NCI-H1105 (cell line): Measurements from ENCODE around the gene PSPN.
"Not testable (repeated sequence)": the region's sequence is repeated elsewhere in the genome, so short reads cannot be mapped to it uniquely, and the experiment has no call there.

Experiments used
- DNase-seq: peaks from one replicate; lab custom pipeline; 2025; lab: John Stamatoyannopoulos, UW

The PSPN gene

DNA sequence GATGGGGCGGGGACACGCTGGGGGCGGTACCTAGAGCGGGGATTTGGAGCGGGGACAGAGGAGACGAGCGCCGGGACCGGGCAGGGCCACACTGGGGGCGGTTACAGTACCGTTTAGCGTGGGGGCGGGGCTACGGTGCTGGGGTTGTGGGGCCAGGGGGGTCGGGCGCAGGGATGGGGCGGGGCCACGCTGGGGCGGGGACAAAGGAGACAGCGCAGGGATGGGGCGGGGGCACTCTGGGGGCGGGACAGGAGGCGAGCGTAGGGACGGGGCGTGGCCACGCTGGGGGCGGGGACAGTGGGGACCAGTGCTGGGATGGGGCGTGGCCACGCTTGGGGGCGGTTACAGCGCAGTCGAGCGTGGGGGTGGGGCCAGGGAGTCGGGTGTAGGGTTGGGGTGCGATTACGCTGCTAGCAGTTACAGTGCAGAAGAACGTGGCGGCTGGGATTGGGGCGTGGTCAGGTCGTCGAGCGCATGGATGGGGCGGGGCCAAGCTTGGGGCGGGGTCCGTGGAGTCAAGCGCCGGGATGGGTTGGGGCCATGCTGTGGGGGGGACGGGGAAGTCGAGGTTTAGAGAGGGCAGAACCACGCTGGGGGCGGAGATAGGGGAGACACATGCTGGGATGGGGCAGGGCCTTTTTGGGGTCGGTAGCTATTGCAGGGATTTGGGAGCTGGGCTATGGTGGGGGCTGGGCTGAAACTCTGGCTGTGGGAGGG, 2.5 kb downstream of the PSPN start:
- DNase-seq, result peak; percentile 97

DNA sequence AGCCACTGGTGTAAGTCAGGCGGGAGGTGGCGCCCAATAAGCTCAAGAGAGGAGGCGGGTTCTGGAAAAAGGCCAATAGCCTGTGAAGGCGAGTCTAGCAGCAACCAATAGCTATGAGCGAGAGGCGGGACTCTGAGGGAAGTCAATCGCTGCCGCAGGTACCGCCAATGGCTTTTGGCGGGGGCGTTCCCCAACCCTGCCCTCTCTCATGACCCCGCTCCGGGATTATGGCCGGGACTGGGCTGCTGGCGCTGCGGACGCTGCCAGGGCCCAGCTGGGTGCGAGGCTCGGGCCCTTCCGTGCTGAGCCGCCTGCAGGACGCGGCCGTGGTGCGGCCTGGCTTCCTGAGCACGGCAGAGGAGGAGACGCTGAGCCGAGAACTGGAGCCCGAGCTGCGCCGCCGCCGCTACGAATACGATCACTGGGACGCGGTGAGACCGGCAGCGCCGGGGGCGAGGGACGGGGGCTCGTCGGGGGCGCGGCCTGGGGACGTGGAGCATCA, 3.1 kb downstream of the PSPN start, which contains the start of gene ALKBH7:
Gene ALKBH7 (plus strand): TSS at position 201 of the 502 bp plus-strand sequence. CDS start 27 bp downstream, at position 228.
- DNase-seq, result peak; percentile 99

DNA sequence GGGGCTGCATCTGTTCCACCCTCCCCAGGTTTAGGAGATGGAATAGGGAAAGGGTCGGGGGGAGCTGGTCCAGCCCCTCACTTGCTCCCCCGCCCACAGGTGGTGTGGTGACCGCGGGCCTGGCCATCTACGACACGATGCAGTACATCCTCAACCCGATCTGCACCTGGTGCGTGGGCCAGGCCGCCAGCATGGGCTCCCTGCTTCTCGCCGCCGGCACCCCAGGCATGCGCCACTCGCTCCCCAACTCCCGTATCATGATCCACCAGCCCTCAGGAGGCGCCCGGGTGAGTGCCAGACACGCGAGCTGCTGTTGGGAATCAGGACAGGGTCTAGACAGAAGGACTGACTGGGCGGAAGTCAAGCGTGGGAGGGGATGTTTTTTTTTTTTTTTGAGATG, 11.4 kb downstream of the PSPN start:
- DNase-seq, result no peak

DNA sequence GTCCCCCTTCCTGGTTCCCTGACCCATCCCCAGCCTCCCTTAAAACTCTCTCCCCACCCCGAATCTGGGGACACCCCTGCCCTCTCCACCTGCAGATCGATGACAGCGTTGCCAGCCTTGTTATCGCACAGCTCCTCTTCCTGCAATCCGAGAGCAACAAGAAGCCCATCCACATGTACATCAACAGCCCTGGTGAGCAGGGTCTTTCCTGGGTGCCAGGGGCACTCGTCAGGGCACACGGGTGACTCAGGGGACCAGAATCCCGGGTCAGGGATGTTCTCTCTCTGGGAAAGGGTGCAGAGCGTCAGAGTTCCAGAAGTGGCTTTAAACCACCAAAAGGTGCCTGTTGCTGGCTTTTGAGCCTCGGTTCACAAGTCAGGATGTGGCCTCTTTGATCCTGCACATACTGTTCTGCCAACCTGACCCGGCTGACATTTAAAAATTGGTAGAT, 13.4 kb downstream of the PSPN start:
- no peak for DNase-seq

DNA sequence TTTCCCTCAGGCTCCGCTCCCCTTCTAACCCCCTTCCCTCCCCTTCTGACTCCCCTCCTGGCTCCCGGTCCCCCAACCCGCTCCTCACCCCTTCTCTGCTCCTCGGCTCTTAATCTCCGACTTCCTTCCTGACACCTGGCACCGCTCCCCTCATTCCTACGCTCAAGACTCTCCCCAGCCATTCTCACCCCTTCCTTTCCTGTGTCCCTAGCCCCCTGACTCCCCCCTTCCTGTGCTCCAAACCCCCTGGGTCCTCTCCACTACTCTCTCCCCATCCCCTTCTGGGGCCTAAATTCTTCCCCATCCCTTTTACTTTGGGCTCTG, 13.7 kb downstream of the PSPN start:
- DNase-seq, result no peak

DNA sequence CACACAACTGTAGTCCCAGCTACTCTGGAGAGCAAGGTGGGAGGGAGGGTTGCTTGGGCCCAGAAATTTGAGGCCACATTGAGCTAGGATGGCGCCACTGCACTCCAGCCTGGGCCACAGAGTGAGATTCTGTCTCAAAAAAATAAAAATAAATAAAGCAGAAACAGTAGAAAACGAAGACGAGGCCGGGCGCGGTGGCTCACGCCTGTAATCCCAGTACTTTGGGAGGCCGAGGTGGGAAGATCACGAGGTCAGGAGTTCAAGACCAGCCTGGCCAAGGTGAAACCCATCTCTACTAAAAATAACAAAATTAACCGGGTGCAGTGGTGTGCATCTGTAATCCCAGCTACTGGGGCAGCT, 14.9 kb downstream of the PSPN start:
- not testable (repeated sequence) for DNase-seq

DNA sequence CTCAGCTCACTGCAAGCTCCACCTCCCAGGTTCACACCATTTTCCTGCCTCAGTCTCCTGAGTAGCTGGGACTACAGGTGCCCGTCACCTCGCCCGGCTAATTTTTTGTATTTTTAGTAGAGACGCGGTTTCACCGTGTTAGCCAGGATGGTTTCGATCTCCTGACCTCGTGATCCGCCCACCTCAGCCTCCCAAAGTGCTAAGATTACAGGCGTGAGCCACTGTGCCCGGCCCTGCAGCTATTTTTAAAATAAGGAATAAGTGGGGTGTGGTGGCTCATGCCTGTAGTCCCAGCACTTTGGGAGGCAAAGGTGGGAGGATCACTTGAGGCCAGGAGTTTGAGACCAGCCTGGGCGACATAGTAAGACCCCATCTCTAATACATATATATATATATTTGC, 15.3 kb downstream of the PSPN start:
- not testable (repeated sequence) for DNase-seq

DNA sequence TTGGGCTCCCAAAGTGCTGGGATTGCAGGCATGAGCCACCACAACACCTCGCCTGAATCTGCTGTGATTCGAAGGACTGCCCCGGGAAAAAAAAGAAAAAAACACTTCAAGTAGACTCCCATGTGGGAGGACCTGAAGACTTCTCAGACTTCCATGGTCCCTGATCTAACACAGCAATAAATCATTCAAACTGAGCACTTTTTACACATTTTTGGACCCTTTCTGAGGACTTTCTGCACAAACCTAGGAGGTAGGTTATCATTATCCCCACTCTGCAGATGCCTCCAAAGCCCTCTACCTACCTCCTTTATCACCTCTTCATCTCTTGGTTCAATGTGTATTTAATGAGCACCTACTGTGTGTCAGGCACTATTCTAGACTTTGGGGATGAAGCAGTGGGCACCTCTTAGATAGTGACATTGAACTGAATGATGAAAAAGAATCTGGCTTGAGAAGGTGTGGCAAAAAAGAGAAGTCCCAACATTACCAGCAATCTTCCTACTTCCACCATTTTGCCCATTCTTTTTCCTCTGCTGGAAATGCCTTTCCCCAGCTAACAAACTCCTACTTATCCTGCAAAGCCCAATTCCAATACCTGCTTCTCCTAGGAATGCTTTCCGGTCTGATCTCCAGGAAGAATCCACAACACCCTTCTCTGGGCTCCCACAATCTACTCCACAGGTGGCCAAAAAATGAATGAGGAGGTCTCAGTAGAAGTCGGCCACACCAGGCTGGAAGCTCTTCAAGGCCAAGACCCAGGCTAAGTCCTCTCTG, 16.0 kb downstream of the PSPN start:
- no peak for DNase-seq

DNA sequence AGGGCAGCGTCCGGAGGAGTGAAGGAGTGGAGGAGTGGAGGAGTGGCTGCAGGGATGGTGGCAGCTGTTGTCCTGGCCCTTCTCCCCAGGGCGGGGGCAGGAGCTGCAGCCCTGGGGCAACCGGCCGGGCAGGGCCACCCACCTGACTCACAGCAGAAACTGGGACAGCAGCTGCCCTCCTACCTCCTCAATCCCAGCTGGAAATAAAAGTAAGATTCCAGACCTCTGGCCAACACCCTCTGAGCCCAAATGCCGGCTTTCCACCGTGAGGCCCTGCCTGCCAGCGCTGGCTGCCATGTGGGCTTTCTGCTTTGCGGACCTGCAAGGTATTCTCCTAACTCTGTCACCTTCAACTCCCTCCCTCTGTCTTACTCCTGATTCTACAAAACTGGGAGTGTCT, 17.7 kb downstream of the PSPN start:
- DNase-seq, result no peak

DNA sequence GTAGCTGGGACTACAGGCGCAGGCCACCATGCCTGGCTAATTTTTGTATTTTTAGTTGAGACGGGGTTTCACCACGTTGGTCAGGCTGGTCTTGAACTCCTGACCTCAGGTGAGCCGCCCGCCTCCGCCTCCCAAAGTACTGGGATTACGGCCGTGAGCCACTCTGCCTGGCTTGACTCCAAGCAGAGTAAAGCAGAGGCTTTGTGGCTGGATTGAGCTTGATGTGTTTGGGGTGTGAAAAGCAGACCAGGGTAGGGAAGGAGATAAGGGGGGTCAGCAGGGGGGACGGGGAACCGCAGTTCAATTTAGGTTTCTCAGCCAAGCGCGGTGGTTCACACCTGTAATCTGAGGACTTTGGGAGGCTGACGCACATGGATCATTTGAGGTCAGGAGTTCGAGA, 18.6 kb downstream of the PSPN start:
- no peak for DNase-seq

DNA sequence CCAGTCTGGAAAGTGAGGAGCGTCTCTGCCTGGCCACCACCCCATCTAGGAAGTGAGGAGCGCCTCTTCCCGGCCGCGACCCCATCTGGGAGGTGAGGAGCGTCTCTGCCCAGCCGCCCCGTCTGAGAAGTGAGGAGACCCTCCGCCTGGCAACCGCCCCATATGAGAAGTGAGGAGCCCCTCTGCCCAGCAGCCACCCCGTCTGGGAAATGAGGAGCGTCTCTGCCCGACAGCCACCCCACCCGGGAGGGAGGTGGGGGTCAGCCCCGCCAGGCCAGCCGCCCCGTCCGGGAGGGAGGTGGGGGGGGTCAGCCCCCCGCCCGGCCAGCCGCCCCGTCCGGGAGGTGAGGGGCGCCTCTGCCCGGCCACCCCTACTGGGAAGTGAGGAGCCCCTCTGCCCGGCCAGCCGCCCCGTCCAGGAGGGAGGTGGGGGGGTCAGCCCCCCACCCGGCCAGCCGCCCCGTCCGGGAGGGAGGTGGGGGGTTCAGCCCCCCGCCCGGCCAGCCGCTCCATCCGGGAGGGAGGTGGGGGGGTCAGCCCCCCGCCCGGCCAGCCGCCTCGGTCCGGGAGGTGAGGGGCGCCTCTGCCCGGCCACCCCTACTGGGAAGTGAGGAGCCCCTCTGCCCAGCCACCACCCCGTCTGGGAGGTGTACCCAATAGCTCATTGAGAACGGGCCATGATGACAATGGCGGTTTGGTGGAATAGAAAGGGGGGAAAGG, 20.3 kb downstream of the PSPN start:
- not testable (repeated sequence) for DNase-seq

DNA sequence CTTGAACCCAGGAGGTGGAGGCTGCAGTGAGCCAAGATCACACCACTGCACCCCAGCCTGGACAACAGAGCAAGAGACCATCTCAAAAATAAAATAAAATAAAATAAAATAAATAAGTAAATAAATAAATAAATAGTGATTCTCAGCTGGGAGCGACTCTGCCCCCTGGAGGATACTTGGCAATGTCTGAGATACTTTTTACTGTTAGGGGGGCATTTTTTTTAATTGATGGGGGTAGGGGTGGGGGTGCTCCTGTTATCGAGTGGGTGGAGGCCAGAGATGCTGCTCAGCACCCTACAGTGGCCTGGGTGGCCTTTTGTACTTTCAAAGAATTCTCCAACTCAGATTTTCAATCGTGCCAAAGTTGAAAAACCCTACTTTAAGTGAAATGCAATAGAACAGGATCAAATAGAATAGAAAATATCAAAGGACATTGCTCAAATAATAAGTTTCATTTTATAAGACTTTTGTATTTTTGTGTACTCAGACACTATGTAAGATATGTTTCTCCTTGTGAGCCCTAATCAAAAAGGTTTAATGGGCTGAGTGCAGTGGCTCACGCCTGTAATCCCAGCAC, 21.5 kb downstream of the PSPN start:
- no peak for DNase-seq

DNA sequence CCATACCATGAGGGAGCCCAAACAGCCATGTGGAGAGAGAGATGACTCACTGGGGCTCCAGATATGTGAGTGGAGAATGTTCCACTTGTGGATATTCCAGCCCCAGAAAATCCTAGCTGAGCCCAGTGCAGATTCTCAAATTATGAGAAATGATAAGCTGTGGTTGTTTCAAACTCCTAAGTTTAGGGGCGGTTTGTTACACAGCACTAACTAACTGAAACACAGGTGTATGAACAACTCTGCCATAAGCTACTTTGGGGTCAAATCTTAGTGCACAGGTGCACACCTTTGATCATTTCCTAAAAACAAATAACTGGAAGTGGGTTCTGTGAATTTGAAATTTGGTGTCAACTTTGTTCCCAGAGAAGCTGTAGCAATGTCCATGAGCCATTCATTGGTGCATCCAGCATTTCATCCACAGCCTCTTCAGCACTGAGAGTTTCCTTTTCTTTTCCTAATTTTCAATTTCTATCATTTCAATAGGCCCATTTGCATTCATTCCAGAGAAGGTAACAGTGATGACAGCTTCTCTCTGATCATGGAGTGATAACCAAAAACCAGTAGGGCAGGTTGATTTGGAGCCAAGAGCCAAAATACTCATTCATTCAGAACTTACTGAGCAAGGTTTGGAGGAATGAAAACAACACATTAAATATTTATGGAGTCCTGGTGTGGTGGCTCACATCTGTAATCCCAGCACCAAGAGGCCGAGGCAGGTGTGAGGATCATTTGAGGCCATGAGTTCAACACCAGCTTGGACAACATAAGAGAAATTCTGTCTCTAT, 23.2 kb downstream of the PSPN start:
- DNase-seq, result no peak

DNA sequence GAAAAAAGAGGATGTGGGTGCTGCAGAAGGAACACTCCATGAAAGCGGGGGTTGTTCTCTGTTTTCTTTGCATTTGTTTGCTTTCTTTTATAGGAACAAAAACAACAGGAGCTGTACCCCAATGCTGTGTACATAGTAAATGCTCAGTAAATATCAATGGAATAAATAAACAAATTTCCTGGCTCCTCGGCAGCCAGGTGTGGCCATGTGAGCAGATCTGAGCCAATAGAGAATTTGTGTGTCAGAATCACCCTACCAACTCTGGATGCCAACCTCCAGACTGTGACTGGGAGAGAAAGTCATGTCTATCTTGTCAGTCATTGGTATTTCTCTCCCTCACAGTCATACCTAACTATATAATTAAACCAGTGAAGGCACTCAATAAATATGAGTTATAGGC, 25.0 kb downstream of the PSPN start:
- no peak for DNase-seq

DNA sequence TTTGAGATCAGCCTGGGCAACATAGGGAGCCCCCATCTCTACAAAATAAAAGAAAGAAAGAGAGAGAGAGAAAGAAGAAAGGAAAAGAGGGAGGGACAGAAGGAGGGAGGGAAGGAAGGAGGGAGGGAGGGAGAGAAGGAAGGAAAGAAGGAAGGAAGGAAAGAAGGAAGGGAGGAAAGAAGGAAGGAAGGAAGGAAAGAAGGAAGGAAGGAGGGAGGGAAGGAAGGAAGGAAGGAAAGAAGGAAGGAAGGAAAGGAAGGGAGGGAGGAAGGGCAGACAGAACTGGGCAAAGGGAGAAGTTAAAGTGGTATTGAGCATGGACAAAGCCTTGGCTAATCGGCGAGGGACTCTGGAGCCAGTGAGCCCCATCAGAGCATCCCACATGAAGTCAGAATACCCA, 26.5 kb downstream of the PSPN start:
- not testable (repeated sequence) for DNase-seq

DNA sequence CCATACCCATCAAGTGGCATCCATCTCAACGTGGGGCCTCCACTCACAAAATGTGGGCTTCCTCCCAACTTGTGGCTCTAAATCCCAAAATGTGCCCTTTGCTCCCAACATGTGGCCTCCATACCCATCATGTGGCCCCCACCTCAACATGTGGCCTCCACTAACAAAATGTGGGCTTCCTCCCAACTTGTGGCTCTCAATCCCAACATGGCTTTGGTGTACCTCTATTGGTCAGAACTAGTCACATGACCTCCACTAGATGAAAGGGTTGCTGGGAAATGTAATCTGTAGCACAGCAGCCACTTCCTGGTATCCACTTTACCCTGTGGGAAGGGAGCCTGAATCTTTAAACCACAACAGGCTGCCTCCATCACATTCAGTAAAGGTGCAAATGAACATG, 32.3 kb downstream of the PSPN start:
- DNase-seq, result no peak

DNA sequence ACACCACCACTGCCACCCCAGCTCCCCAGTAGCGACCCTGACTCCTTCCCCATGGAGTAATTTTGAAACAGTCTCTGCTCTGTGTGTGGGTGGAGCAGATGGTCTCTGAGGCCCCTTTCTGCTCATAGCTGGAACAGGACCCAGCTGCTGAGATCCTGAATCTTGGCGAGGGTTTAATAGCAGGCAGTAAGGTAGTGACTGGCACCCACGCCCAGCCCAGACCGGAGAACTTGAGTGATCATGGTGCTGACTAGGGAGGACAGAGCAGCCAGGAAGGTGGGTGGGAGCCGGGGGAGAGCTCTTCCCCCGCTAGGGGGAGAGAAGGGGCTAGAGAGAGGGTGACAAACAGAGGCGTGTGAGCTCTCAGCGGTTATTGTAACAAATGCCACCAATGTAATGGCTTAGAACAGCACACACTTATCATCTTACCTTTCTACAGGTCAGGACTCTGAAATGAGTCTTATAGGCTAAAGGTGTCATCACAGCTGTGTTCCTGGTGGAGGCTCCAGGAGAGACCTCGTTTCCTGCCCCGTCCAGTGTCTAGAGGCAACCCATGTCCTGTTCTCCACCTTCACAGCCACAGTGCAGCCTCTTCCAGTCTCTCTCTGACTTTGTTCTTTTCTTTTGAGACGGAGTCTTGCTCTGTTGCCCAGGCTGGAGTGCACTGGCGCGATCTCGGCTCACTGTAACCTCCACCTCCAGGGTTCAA, 35.1 kb downstream of the PSPN start:
- no peak for DNase-seq

DNA sequence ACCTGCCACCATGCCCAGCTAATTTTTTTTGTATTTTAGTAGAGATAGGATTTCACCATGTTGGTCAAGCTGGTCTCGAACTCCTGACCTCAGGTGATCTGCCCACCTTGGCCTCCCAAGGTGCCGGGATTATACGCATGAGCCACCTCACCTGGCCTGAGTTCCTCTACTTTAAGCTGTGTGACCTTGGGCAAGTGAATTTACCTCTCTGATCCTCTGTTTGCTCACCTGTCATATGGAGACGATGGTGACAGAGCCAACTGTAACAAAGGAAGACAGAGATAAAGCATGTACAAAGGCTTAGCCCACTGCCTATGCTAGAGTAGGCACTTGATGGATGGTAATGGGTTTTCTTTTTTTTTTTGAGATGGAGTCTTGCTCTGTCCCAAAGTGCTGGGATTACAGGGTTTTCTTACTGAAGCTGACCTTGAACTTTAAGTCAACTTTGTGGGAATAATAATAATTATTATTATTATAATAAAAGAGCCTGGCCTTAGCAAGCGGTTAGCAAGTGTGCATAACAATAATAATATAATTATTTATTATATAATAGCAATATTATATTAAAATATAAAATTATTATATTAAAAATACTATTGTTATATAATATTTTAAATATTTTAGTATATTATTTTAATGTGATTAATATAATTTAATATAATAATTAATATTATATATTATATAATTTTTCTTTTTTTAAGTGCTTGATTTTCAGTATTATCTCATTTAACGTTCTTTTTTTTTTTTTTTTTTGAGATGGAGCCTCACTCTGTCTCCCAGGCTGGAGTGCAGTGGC, 41.0 kb downstream of the PSPN start:
- no peak for DNase-seq

DNA sequence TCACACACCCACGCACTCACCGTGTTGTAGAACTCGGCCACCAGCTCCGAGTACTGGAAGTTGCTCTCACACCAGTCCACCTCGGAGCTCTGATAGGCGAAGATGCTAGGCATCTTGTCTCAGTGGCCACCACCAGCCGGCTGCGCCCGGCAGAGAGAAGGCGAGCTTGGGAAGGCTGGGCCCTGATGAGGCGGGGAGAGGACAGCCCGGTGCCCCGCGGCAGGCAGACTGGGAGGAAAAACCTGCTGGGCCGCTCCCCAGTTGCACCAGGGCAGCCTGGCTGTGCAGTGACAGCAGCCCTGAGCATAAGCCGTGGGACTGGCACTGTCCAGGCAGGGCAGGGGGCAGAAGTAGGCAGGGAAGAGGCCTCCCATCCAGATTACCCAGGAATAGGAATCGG, 42.3 kb downstream of the PSPN start, which contains the start of gene ACER1:
Gene ACER1 (minus strand): TSS at position 174 of the 400 bp plus-strand sequence. CDS start 61 bp downstream, at position 113.
- no peak for DNase-seq

DNA sequence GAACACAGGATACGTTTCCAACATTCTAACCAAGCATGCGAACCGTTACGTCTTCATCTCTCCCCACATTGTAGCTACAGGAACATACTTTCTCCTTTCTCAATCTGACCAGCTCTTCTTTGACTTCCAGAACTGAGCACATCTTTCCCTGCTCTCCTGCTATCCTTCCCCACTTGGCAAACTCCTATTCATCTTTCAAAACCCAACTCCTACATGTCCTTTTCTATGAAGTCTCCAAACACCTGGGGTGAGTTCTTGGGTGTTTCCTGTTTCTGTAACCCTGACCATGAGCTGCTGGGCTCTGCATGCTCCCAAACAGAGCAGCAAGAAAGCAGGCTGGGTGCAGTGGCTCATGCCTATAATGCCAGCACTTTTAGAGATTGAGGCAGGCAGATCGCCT, 48.9 kb downstream of the PSPN start:
- DNase-seq, result no peak
